D721Med (cell line): ENCODE results near the gene BAIAP2.

ENCODE experiments used
- DNase-seq: peaks from one replicate; pipeline ENCODE4 v3.0.0; 2011; ENCODE audit warnings: low spot score; ENCODE audit not compliant: insufficient read length
- FAIRE-seq: peaks from 2 replicates; lab custom pipeline; 2011; peaks lifted over from hg19 to GRCh38; lab: Jason Lieb, UNC
- CTCF ChIP-seq: IDR thresholded peaks from 2 replicates; pipeline ENCODE4 v1.5.1; 2012; ENCODE audit warnings: mild to moderate bottlenecking, control low read depth; ENCODE audit not compliant: insufficient read depth; ENCODE audit errors: missing control alignments

The BAIAP2 gene

GRCh38 chr17:81034779-81035520, at the start of gene BAIAP2:
BAIAP2 (plus strand) TSS chr17:81035151; CDS start chr17:81035255, 104 bp downstream.
- DNase-seq (peak; percentile 98), FAIRE-seq (no peak)
- peak; percentile 3 for TF ChIP-seq CTCF

GRCh38 chr17:80986046-80986445, 48.9 kb upstream of the BAIAP2 start:
- DNase-seq (no peak), FAIRE-seq (no peak)
- no peak for TF ChIP-seq CTCF

- no peak for TF ChIP-seq CTCF
- no peak for FAIRE-seq
- DNase-seq = no peak
Measured at GRCh38 chr17:80986816-80987475, 48.0 kb upstream of the BAIAP2 start.

GRCh38 chr17:80987941-80988461, 47.0 kb upstream of the BAIAP2 start:
- FAIRE-seq (no peak), DNase-seq (no peak)
- no peak for TF ChIP-seq CTCF

- no peak for FAIRE-seq
- DNase-seq = no peak
- no peak for TF ChIP-seq CTCF
Measured at GRCh38 chr17:80989586-80989913, 45.4 kb upstream of the BAIAP2 start.

- FAIRE-seq (no peak), DNase-seq (no peak)
- TF ChIP-seq CTCF = no peak
Measured at GRCh38 chr17:80990921-80991644, 43.9 kb upstream of the BAIAP2 start.

GRCh38 chr17:80991645-80992076, 43.3 kb upstream of the BAIAP2 start, which contains the start of gene CHMP6:
CHMP6 (plus strand) TSS chr17:80991841; CDS start chr17:80991919, 78 bp downstream.
- TF ChIP-seq CTCF = peak; percentile 15
- FAIRE-seq = no peak
- peak; percentile 84 for DNase-seq
